T-helper 2 cell (primary cell): ENCODE results near the gene EN1.

Experiments
- DNase-seq, 5 experiments: peaks; one replicate each; pipeline versions ENCODE4 v3.0.0 to v3.0.0-alpha.2; 2012 to 2022

The EN1 gene

DNA sequence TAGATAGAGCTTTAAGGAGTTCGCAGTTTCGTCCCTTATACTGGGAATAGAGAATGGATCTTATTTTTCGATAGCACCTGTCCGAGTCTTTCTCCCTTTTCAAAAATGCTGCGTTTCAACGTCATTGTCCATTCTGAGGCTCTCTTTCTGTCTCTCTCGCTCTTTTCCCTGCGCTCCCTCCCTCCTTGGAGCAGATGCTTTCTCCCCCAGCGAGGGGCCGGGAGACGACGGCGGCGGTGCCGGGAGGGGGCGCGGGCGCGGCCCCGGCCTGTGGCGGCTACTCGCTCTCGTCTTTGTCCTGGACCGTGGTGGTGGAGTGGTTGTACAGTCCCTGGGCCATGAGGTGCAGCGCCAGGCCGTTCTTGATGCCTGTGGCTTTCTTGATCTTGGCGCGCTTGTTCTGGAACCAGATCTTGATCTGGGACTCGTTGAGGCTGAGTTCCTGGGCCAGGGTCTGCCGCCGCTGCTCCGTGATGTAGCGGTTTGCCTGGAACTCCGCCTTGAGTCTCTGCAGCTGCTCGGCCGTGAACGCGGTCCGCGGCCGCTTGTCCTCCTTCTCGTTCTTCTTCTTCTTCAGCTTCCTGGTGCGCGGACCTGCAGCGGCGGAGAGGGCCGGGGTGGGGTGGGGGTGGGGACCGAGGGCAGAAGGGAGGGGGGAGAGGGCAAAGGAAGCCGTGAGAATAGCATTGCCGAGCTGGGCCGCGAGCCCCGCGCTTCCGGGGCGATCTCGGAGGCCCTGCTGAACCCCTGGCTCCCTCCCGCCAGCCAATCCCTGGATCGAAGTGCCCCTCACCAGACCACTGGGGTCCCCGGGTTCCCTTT lies 4.6 kb downstream of the EN1 start:
- DNase-seq, result no peak

DNA sequence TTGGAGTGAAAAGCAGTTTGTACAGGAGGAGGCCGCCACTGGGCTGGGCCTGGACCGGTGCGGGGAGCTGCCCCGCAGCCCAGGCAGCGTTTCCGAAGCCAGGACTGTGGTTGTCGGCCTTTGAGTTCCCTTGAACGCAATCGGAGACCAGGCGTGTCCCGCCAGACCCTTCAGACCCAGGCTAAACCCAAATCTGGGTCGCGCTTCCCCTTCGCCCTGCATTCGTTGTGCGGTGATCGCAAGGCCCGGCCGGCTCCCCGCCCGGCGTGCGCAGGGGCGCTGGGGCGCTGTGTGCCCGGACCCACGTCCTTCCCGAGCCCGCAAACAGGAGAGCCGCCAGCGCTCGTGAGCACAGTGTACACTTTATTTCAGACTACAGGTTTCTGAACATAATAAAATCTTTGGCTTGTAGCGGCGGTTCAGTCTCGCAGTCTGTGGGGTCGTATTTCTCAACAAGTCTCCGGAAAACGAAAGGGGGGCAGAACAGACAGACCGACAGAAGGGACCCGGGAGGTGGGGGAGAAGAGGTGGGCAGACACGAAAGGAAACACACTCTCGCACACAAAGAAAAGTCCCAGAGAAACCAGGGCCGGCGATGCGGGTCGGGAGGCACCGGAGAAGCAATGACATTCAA lies 5.5 kb downstream of the EN1 start:
- DNase-seq, result no peak

DNA sequence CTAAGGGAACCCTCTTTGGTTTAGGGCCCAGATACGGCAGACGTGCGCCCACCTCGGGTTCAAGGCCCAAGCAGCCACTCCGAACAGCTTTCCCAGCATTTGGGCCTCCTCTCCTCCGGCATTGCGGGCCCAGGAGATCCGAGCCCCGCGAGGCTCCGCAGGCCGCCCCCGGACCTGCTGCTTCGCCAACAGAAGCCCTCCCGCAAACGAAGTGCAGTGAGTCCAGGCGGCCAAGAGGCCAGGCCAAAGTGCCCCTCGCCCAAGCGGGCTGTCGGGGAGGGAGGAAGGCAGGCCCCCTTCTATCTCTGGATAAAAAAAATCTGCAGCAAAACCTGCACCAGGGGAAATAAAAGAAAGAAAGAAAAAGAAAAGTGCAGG lies 6.0 kb downstream of the EN1 start:
- DNase-seq, result no peak

DNA sequence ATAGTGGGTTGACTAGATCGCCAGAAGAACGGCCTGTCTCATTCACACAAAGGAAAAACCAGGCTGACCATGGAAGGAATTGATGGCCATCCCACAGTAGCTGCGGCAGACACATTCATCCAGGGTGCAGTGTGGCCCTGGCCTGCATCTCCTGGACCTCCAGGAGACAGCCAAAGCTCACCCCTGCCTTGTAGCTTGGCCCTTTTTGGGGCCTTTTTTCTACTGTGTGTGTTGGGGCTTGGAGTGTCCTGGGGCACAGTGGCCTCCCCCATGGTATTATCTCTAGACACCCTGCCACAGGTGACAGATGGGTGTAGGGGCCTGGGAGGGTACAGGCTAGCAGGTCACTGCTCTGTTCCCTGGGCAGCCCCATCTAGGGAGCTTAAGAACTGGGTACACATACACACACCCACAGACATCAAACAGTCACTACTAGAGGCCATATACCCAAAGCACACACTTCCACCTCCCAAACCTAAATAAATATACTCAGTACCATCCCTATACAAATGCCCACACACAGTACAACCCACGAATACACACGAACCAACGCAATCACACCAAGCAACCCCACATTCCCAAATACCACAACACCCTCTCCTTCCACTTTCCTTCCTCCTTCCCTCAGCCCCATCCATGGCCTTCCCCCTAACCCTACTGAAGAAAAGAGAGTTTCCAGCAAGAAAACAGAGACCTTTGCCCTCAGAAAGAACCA lies 8.6 kb downstream of the EN1 start:
- DNase-seq, result no peak

DNA sequence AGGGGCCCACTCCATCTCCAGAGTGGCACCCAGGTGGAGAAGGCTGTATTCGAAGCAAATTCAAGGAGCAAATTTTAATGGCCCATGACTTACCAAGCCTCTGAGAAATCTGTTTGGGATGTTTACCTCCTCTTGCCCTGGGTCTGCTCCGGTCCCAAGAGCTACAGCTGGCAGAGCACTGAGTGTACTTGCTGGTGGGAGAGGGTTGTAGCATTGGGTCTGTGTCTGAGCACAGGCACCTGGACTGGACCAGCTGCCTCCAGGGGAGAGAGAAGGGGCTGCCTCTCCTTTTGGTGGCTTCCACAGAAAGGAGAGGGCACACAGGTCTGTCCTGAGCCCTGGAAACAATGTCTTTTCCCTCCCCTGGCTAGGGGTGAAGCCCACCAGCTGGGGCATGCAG lies 9.8 kb downstream of the EN1 start:
- no peak for DNase-seq

DNA sequence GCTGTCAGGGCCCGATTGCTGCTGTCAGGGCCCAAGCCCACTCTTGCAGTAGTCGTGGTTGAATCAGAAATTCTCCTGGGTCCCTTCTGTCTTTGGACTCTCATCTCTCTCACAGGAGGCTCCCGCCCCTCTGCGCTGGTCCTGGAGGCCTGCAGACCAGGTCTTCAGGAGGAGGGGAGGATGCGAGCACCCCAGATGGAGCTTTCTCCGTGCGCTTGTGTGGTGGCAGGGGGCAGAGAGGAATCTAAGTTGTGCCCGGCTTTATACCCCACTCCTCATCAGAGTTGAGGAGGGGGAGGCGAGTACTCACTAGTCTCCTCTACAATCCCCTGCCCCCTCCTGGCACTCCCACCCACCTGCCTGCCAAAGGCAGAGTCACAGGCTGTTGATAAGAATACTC lies 10.4 kb downstream of the EN1 start:
- no peak for DNase-seq

DNA sequence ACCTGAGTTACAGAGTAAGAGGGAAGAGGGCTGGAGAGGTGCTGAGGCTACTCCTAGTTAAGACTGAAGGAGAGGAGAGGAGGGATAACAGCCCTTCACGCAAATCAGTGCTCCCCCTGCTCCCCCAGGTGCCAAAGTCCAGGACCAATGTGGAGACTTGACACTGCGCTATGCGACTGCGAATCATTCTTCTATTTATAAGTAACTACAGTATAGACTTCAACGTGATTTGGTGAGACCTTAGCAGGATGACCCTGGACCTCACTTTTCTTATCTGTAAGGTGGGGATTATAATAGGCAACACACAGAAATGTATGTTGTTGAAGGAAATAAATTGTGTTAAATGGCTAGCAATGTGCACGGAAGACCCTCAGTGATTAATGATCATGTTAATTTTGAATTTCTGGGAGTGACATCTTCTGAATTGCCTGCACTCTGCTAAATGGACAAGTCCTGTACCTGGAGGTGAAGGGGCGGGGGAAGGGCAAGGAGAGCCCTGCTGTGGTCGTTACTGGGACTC lies 11.0 kb downstream of the EN1 start:
- DNase-seq, result no peak

DNA sequence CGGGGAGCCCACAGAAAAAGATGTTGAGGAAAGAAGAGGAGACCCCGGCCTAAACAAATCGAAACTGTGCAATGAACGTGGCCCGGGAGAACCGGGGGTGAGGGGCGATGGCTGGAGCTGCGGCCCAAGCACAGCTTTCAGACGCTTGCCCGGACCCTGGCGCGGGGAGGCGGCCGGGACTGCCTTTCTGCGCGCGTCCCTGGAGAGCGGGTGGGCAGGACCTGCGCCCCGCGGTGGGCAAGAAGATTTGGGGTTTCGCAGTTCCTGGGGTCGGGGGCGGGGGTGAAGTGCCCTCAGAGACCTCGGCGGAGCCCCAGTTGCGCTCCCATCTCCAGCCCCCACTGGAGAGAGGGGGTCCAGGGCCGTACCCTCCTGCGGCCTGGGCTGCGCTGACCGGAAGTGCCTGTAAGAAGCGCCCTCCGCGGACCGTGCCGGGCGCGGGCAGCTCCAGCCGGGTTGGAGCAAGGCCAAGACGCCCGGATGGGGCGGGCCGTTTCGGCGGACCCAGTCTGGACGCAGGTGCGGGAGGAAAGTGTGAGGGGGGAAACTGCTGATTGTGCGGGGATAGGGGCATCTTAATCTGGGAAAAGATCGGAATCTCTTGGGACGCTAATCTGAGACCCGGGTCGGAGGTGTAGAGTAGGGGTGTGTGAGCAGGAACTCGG lies 11.6 kb downstream of the EN1 start:
- no peak for DNase-seq

DNA sequence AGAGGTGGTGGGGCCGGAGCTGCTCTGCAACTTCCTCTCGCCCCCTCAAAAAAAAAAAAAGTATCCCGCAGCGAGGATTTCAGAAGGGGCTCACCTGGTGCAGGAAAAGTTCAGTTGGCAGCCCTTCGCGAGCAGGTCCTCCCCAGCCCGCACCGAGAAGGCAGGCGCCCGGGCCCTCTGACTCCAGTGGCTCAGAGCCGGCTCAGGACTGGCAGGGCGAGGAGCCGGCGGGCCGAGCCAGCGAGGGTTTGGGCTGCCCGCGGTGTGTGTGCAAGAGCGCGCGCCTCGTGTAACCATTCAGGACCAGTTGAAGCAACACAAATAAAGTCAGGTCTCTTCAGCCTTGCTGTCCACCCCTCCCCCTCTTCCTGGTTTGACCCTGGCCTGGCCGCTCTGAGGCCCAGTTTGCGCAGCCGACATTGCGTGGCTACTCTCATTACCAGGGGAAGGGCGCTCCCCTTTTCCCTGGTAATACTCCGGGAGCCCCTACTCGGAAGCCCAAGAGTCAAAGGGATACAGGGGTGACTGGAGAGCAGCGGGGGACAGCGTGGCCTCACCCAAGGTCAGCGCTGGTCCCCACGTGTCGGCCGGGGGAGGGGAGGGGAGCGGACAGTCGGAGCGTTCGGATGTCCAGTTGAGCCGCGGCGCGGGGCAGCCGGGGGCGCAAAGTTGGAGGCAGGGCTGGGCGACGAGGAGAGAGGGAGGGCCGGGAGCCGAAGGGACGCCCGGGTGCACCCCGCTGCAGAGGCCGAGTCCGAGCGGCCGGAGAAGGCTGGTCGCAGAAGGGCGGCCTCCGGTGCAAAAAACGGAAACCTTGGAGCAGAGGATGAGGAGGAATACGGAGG lies 12.3 kb downstream of the EN1 start:
- no peak for DNase-seq

DNA sequence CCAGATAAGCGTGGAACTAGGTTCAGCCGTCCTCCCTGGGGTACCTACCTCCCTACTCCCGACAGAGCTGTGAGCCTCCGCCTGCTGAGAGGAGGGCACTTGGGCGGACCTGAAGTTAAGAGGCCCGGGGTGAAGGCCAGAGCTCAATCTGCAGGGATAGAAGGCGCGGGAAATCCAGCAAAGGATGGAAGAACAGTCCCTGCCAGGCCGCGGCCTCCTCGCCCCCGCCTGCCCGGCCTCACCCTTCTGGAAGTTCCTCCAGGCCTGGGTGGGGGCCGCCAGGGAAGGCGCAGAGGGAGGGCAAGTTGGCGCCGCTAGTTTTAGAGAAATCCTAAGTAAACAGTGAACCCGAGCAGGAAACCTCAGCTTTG lies 13.0 kb downstream of the EN1 start:
- no peak for DNase-seq

DNA sequence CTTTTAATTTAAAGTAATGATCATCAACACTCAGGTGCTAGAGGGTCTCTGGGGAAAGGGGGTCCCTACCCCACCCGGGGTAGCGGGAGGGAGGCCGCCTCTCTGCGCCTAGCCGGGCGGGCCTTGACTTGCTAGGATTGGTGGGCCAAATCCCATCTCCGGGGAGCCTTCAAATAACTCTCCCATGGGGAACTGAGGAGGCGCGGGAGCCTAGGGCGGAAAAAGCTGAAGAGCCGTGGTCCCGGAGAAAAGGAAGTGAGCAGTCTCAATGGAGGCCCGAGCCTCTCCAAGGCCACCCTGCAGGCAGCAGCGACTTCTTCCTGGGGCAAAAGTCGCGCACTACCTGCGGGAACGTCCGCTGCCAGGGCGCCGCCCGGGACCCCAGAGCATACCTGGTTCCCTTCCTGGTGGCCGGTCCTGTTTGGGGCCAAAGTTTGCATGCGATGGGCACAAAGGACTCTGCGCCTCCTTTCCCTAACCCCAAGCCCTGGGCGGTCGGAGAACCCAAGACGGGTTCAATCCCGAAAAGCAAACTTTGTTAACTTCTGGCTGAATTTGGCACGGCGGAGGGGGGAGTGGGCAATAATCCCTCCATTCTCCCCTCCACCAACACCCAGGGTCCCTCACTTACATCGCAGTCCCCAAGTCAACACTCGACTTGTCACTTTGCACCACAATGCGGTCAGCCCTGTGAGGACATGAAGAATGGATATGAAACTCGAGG lies 13.6 kb downstream of the EN1 start:
- DNase-seq, result no peak

DNA sequence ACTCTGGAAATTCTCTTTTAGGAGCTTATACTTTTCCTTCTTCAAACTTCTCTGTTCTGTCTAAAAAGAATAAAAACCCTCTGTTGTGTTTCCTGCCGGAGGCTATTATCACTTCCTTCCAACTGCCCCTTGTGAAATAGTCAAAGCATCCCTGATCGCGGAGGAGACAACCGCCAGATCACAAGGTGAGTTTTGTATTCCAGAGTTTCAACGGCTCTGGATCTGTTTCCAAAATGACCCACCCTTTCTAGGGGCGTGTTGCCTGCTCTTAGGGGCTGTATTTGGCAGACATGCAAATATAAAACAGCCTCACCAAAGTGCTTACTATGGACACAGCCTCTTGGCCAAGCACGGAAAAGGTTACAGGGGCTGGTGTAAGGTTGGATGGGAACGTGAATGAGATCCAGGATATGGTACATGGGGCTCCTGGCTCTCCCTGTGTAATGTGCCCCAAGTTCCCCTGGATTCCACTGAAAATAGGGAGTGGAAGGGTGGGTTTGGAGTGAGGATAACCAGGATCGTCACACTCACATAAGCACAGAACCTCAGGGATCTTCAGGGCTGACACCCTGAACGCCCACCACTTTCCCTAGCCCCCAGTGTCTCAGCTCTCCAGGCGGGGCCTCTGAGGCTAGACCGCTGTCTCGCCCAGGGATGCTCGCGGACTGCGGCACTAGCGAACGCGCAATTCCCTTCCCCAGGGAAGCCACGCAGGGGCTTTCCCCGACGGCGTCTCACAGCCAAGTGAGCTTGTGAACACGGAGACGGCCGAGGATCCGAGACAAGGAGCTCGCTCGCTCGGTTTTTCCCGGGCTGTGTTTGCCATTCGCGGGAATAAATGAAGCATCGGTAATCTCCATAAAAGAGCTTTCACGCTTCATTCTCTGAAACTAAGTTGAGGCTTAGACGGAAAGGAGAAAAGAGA lies 14.4 kb downstream of the EN1 start:
- DNase-seq, result no peak

DNA sequence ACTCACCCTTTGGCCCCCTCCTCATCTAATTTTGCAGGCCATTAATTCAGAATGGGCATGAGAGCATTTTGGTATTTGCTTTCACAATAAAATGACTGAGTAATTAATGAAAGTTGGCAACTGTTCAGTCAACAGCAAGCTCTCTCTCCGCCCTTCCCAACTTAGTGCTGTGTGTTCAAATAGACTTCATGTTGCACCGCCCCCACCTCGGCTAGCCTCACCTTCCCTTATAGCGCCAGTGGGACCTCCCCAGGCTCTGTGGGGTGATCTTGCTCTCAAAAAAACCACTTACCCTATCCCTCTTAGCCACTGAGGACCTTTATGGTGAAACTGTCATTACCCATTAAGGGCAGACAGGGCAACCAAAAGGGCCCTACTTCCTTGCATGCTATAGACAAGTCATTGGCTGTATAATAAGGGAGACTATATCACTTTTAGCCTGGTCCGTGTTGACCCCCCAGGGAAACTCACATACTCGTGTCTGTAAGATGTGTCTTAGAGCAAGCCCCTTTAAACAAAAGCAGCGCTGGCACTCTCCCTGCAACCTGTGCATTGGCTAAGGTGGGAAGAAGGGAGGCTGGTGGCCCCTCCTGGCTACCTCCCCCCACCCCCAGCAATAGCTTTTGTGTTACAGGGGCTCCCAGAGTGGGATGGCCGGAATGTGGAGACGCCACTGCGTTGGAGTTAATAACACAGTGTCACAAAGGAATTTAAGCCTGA lies 15.2 kb downstream of the EN1 start:
- no peak for DNase-seq

DNA sequence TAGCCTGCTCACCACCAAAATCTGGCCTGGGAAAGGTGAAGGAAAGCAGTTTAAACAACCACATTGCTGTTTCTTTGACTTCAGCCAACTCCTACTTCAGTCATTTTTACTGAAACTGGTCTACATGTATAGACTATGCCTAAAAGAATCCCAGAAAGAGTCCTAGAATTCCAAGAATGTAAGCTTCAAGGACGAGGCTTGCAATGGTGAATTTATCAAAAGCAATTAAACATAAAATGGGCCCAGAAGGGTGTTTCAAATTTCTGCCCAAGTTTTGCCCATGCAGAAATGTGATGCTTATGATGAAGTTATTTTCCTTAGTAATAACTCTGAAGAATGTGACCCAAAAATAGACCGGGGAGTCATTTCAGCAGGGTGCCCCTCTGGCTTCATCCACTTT lies 16.6 kb downstream of the EN1 start:
- DNase-seq, result no peak

DNA sequence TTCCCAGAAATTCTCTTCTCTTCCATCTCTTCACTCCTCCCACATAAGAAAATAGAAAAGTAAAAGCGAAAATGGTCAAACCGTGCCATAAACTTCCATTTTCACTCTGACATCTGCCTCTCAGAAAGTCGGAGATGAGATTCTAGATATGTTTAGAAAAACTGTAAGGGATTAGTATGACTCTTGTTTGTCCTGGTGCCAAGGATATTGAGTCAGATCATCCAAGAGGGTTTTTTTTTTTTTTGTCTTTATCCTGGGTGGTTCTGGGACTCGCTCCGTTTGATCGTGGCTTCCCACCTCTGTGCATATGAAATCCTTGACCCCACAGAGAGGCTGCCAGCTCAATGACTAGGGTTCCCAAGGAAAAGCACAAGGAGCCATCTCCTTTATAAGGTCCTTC lies 17.3 kb downstream of the EN1 start:
- DNase-seq, result no peak

DNA sequence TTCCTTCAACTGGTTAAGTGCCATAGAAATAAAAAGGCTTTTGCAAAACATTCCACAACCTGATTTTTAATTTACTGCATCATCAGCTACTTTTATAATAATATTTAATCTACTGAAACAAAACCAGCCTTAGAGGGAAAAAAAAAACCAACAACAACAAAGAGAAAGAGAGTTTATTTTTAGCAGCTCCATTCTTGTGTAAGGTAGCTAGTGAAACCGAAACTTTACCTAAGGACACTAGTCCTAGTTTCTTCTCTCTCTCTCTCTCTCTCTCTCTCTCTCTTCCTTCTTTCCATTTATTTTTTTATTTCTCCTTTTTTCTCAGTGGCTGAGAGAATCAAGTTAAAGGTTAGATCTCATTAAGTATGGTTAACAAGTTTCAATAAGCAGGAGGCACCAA lies 21.4 kb downstream of the EN1 start:
- no peak for DNase-seq

DNA sequence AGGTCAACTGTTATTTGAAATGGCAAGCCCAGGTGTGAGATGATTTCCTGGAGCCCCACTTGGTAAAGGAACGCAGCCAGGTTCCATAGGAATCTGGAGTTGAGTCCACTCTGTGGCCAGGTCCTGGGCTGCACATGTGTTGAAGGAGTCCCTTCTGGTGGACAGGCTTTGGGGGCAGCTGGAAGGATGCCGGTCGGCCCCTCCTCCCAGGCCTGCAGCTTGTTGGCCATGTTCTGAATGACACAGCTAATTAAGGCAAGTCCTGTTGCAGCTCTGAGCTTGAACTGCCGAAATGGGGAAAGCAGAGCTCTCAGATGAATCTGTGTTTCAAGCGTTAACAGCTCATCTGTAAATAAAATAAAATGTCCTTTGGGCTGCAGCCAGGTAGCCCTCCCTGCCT lies 23.8 kb downstream of the EN1 start:
- DNase-seq, result no peak

DNA sequence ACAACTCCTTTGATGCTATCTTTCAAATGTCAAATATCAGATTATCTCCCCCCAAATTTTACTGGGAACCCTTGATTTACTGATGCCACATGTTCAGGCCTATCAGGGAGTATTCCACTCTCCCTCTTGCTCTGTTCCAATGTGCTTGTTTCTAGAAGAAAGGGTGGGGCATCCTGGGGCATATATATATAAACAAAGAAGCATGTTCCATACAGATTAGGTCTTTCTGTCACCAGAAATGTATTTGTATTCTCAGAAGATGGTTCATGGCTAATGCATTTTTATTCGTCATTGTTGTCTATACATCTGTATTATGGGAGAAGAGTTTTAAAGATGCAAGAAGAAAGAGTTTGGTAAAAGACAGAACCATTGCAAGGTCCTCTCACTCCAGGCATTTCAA lies 24.9 kb downstream of the EN1 start:
- DNase-seq, result no peak

DNA sequence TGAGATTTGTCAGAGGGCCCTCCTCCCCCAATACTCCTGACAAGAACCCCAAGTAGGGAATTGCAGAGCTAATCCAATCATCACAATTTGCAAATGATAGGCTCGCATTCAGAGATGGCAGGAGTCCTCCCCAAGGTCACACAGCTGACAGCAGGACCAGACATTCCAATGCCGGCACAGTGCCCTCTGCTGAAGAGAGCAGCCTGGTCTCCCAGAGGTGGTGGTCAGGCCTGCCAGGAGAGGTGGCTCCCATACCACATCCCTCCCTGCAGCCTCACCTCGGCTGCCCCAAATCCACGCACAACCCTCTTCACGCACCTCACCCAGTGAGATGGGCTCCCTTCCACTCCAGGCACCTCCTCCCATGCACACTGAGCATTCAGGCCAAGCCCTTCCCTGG lies 25.4 kb downstream of the EN1 start:
- no peak for DNase-seq

DNA sequence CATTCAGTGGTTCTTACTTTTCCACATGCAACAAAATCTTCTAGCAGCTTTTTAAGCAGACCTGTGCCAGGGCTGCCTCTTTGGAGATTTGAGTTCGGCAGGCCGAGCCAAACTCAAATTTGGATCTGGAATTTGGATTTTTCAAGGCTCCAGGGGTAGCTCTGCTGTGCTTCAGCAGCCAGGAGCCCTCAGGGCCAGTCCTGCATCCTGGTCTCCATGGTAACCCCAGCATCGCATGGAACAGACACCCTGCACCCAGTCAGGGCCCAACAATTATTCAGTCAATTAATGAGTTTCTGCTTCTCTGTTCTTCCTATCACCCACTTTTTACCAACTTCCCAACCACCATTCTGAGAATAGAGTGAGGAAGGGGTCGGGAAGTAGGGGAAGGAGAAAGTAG lies 30.0 kb downstream of the EN1 start:
- DNase-seq, result no peak
